Stimulated activated CD4-positive, alpha-beta T cell treated with anti-CD3 and anti-CD28 coated beads, Interleukin-2, amount 100 ng/mL, for 48 hours (primary cell): ENCODE measurements around the gene ATXN7.

Source experiments
- DNase-seq, 2 donors: peaks; one replicate each; pipeline ENCODE4 v3.0.0-alpha.2; 2020

The ATXN7 gene

DNA sequence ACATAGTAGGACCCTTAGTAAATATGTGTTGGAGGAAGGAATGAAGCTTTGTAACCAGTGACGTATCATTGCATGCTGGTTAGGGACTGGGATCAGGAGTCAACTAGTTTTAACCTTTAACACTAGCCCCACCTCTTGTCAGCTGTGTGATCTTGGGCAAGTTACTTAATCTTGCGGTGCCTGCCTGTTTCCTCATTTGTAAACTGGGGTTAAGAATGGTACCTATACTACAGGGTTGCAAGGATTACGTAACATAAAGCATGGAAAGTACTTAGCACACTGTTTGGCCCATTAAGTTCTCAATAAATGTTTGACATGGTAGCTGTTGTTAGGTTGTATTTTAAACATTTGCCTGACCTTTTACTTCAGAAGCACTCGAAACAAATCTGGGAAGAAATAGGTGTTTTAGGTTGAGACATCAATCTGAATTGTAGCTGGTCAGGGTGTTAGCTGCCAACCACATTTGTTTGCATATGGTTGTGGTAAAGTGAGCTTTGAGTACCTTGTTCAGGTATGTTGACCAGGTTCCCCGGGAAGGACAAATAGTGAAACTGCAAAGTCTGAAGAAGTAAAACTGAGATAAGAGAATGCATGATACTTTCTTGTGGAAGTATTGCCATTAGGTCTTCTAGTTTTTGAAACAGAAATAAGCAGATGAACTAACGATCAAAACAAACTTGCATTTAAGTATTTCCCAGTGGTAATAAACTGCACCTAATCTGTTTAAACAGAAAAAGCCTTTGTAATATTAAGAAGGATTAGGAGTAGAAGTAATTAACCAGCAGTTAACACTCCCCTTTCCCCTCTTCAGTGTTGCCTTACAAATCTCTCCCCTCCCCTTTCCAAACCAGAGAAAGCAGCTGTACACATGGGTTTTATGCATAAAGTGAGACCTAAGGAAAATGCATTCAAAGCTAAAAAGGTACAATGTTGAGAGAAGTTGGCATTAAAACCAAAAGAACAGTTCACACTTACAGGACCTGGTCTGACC, 74.3 kb downstream of the ATXN7 start:
- no peak for DNase-seq

DNA sequence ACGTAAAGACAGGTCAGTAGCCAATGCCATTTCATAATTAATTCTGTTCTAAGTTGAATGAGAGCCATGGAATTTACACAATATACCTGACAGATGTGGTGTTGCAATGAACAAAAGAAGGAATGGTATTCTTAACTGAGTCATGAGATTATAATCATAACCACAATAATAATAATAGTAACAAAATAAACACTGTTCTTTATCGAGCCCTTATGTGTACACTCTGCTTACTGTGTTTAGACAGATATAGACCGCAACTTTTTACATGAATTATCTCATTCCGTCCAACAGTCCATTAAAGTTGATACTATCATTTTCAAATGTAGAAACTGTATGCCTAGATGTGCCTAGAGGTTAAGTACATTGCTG, 76.7 kb downstream of the ATXN7 start:
- DNase-seq: no peak

DNA sequence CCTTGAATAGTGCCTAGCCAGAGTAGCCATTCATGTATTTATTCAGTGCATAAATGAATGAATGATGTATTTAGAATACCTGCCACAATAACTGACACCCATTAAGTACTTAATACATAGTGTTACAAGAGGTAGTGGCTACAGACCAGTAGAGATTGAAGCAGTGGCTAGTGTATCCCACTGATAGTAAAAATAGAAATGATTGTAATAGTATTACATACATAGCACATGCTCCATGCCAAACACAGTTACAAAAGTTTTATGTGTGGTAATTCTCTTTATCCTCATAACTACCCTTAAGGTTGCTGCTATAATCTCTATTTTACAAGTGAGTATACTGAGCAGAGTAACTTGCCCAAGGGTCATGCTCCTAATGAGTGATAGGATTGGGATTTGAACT, 78.9 kb downstream of the ATXN7 start:
- no peak for DNase-seq

DNA sequence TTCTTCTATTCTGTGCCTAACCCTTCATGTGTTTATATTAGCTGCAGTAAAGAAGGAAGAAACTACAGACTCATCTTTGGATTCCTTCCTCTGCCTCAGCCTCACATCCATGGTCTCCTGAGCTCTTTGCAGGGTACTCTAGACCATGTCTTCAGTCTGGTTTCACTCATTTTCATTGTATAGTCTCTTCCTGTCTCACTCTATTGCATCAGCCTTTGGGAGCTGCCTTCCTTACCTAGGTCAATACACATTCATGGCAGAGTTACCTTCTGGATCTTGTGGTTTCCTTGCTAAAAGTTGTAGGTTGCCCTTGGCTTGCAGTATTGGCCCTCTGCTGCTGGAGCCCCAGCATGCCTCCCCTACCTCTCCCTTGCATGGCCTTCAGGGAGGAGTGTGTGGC, 80.0 kb downstream of the ATXN7 start:
- DNase-seq: no peak

DNA sequence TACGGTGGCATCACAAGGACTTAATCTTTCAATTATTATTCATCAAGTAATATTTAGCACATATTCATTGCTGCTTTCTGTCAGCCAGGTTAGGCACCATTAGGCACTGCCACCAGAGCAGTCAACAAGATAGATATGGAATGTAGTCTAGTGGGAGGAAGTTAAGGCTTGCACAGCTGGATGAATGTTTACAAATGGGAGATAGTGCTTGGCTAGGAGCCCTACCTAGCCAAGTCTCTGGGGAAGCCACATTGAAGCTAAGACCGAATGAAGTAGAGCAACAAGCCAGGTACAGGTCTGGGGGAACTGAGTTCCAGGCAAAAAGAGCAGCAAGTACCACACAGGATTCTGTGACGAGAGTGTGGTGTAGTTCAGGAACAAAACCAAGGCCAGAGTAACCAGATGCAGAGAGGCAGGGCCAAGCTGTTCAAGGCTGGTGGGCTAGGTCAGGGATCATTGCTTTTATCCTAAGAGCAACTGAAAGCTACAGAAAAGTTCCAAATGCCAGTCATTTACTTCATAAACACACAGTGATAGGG, 82.0 kb downstream of the ATXN7 start:
- no peak for DNase-seq

DNA sequence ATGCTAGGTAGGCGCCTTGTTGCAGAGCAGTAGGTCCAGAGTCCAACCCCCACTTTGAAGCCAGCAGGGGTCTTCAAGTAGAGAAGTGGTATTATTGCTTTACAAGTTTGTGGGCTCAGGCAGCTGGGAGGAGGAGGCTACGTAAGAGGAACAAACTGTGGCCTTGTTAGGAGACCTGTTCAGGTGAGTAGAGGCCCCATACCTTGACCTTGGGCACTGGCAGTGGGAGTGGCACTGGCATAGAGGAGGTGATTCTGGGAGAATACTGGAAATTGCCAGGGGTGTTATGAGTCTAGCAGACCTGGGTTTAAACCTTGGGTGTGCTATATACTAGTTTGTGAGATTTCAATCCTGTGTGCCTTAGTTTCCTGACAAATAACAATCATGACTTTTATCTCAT, 83.1 kb downstream of the ATXN7 start:
- DNase-seq: no peak

DNA sequence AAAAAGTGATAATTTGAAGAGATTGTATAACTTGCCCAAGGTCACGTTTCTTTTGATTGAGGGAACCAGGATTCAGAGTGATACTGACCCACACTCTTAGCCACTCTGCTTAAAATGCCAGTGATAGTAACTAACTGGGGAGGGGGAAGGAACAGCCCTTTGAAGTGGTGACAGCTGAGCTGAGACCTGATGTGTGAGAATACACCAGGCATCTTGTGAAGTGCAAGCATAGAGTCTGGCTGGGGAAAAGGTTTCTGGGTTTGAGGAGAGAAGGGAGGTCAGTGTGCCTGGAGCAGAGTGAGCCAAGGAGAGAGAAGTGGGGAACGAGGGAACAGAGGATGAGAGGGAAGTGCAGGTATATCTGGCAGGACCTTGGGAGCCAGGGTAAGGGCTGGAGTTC, 83.9 kb downstream of the ATXN7 start:
- DNase-seq: no peak

DNA sequence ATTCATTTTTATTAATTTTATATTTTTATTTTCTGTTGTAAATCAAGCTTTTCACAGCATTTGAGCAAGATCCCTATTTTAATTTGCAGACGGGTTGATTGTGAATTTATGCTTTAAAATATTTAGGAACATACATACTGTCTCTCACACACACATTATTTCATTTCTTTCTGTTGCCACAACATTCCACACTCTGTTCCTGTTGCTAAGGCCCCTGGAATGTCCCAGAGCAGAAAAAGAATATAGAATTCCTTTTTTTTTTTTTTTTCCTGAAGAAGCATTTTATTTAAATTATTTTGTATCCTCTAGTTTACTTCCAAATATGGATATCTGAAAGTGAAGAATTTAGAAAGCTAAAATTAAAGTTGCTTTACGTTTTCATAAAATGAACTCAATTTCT, 85.3 kb downstream of the ATXN7 start:
- no peak for DNase-seq

DNA sequence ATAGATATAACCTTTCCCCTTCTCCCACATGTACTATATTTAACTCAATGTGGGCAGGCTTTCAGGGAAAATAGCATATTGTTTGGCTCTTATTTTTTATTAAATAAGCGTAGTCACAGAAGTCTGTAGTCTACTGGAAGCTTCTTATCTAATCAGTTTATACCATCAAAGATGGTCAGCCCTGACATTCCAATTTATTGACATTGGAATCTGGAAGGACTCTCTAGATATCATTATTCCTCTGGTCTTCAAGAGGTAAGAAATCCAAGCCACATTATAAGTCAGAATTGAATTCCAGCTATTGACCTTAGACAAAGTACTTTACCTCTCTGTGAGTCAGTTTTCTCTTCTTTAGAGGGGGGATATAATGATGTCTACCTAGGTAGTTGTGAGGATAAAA, 87.0 kb downstream of the ATXN7 start:
- DNase-seq: no peak

DNA sequence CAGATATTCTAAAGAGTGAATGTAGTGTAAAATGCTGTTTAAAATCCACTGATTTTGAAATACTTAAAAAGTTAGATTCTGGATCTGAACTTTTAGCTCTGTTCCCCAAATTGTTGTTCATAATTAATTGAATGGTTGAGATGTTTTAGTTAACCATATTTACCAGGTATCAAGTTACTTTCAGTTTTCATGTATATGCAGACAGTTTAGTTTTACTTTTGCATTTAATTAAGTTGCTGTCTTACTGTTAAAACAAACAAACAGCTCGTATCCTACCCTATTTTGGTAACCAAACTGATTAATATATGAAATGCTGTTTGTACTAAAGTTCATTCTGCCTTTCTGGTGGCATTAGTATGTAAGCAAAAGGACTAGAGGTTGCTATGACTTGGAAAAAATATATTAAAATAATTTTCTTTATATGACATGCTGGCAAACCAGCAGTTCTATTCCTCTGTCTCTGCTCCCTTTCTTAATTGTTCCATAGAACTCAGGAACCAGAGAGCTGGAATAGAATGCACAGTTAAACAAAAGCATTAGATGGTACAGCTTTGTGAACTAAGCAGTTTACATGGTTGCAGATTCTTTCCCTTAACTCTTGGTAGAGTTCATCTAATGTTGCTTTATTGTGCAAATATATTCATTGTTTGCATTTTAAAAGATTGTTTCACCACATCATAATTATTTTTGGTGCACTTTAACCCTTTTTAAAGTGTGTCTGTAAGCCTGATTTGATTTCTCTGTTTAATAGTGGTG, 88.0 kb downstream of the ATXN7 start:
- no peak for DNase-seq

DNA sequence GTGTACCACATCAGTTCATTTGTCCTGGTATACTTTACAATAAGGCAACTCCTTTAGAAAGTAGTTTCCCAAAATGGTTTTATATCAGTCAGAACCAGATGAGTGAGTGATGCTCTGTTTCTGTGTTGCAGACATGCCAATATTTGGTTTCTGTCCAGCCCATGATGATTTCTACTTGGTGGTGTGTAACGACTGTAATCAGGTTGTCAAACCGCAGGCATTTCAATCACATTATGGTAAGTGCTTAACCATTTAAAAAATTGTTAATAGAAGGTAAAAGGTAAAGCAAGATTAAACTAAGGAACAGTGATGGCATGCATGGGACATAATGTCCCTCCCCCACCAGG, 88.6 kb downstream of the ATXN7 start:
- DNase-seq: no peak

DNA sequence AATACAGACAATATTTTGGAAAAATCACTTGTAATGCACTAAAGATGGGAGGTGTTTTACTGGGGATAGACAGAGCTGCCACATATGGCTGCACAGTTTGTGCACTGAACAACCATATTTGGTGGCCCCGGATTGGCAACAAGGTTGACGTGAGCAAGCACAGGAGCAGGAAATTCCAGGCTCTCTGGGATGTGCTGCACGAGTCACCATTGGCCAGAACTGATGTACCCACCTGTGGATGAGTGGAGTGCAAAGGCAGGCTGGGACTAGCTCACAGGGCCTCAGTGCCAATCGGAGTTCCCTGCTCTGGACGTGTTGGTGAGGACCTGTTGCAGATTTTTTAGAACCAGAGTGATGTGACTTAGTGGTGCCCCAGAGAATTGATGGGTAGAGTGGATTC, 90.5 kb downstream of the ATXN7 start:
- DNase-seq: no peak

DNA sequence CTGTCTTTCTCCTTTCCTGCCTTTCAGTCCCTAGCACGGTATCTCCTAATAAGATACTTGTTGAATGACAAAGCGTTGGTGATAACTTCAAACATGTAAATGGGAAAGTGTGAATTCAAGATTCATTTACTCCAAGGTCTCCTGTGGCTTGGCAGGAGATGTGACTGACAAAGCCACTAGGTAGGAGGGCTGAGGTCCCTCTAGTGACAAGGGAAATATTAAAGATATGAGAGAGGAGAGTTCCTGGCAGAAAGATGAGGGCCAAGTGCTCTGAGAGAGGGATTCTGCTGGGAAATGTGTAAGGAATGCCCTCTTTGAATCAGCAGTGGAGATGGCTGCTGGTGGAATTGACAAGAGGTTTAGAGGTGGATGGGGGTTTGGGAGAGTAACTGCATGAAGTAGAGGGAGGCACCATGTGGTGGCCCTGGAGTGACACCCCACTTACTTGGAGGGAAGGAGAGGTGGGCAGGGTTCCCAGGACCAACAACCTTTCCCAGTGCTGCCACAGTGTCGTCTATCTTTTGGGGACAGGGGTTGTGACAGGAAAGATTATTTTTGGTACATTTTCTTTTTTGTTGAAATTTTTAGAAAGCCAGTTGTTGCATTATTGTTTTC, 91.5 kb downstream of the ATXN7 start:
- no peak for DNase-seq

DNA sequence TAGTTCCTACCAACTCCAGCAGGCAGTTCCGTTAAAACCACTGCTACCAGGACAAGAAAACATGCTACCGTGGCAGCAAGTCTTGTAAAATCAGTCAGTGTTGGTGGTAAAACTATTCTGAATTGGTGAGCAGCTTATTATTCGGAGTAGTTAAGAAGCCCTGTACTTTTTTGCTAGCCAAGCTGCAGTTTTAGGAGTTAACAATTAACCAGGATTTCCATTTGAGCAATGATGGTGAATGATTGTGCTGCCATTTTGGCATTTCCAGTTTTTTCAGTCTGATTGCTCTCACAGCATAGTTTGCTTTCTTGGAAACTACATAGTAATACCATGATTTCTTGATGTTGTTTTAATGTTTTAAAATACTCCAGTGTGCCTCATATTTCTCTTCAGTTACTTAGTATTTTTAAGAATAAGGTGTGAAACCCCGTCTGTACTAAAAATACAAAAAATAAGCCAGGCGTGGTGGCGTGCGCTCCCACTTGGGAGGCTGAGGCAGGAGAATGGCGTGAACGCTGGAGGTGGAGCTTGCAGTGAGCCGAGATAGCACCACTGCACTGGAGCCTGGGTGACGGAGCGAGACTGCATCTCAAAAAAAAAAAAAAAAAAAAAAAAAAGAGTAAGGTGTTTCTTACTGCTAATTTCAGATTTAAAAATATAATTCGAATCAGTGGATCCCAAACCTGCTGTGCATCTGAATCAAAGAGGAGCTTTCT, 92.3 kb downstream of the ATXN7 start:
- DNase-seq: no peak

DNA sequence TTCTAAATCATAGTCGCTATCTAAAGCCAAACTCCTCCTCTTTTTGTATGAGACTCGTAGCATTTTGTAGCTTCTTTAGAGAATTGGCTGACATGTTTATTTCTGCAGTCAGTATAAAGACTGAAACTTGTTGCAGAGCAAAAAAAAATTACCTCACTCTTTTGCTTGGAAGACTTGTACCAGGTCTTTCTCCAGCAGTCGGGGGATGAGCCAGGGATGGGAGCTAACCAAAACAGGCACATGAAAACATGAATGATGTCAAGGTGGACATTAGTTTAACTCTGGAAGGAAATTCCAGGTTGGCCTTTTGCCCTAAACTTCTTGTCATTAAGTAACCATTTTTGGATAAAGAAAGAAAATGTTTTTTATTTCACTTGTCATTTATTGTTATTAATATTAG, 95.5 kb downstream of the ATXN7 start:
- DNase-seq: no peak

DNA sequence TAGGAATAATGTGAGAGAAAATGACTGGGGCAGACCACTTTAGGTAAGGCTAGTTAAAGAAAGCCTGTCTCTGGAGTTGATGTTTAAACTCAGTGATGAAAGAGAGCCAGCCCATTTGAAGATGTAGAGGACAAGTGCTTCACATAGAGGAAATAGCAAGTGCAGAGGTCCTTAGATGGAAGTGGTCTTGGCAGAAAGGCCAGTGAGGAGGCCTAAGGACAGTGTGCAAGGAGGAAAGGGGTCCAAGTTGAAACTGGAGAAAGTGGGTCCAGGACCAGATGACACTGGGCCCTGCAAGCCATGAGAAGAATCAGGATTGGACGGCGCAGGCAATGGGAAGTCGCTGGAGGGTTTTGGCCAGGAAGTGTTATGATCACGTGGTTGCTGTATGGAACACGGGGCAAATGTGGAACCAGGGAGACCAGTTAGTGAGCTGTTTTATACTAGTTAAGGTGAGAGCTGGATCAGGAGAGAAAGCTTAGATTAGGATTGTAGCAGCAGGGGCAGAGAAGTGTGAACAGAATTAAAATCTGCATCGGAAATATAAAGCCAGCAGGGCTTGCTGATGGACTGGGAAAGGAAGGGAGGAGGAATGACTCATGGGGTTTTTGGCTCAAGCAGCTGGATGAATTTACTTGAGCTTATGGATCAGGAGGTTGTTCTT, 96.5 kb downstream of the ATXN7 start:
- no peak for DNase-seq

DNA sequence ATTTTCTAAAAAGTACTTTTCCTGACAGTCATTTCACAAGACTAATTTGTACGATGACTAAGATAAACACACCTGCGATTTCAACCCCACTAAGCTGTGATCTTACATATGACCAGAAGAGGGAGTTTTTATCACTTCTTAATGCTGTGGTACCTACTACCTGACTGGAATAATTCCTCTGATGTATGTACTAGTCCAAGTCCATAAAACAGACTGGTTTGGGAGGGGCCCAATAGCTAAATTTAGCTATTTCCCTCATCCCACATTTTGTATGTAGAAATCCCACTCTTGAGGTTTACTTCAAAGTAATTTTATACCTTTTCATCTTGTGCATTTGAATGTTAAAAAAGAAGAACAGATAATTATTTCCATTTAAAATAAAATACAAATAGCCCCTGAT, 98.2 kb downstream of the ATXN7 start:
- no peak for DNase-seq

DNA sequence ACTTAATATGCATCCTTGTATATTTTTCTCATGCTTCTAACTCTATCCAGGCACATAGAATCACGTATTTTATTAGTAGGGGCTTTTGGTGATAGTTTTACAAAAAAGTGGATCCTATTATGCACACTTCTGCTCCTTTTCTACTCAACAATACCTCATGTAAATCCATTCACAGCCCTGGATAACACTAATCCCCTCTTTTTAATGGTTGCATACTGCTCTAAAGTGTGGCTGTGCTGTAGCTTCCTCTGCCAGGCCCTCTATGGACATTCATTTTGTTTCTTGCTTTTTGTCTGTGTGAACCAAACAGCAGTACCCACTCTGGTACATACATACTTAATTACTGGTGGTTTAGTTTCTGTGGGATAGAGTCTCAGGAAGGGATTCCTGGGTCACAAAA, 99.8 kb downstream of the ATXN7 start:
- no peak for DNase-seq

DNA sequence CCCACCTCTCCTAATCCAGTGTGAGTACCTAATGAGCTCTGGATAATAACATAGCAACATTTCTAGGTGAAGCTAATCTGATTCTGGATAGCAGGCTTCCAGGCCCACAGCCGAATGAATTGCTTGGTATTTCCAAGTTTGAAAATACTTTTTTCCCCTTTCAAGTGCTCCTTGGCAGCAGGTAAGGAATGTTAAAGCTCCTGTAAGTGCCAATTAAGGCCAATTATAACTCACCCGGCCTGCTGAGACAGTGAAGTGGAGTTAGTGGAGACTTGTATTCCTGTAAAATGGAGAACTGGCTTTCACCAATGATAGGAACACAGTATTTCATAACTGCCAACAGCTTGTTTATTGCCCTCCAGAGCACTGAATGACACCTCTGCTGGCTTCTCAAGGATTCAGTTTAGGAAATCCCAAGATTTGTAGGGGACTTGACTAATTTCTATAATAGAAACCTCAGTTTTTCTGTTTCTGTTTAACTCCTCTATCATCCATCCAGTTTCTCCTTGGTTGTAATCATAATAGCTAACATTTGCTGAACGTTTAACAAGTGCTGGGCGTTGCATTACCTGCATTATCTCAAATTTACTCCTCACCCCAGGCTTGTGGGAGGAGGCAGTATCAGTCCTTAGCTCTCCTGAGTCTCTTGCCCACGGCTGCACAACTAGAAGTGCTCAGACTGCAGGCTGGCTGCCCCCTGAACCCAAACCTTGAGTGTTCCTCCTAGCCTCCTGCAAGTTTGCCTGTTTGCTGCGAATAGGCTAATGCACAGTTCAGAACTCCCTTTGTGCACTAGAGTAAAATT, 101.2 kb downstream of the ATXN7 start:
- no peak for DNase-seq

DNA sequence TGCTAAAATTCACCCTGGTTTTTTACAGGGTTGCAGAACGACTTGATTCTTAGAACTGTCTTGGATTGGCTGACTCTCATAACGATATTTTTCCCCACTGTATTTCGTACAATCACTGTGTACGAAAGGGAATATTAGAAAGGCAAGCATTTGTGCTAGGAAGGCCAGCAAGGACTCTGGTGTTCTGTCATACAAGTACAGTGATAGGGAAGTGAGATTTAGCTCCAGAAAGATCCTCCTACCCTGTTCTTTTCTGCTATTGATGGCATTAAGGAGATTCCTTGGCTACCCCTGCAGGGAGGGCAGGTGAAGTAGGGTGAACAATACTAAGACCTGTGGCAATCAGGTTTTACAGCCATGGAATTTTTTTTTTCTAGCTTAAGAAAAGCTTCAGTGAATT, 102.3 kb downstream of the ATXN7 start:
- DNase-seq: no peak

DNA sequence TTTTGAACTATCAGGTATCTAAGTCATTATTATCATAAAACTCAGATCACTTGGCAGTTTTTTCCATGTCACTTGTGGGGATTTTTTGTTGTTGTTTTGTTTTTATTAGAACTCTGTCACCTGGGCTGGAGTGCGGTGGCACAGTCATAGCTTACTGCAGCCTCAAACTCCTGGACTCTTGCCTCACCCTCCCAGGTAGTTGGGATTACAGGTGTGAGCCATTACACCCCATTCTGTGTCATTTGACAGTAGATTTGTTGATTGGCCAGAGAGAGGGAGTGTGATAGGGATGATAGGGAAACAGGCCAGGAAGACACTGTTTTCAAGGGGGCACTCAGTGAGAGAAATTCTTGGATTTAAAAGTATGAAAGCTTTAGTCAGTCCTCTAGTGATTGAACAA, 103.2 kb downstream of the ATXN7 start:
- no peak for DNase-seq
